Inflammatory macrophage treated with lipopolysaccharide for 1 hour (primary cell): ENCODE measurements around the gene SGPP2.
"Not testable (repeated sequence)": the region's sequence is repeated elsewhere in the genome, so short reads cannot be mapped to it uniquely, and the experiment has no call there.

Source experiments
- DNase-seq, 2 donors: peaks; one replicate each; pipeline ENCODE4 v3.0.0-alpha.2; 2020 to 2022

SGPP2 gene

DNA sequence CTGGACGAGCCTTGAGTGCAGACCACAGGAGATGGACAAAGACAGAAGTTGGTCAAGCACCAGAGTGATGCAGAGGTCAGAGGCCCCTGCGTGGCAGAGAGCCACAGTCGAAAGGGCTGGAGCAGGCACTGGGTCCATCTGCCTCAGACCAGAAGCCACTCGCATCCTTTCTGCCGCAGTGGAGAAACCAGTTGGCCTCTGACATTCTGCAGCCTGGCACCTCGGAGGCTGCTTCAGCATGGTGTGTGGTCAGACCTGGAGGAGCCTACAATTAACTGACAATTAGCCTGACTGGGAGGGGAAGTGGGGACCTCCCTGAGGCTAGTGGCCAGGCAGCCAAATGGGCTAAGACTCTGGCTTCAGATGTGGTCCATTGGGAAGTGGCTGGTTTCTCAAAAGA lies 111.1 kb downstream of the SGPP2 start:
- DNase-seq = no peak

GRCh38 chr2:222538535-222538934 lies 114.2 kb downstream of the SGPP2 start:
- no peak for DNase-seq

- no peak for DNase-seq
Measured at GRCh38 chr2:222544661-222545060, 120.3 kb downstream of the SGPP2 start.

- no peak for DNase-seq
Measured at GRCh38 chr2:222545823-222546795, 121.8 kb downstream of the SGPP2 start.

GRCh38 chr2:222547083-222547482 lies 122.7 kb downstream of the SGPP2 start:
- DNase-seq = no peak

- DNase-seq = no peak
Measured at GRCh38 chr2:222548992-222549391, 124.6 kb downstream of the SGPP2 start.

DNA sequence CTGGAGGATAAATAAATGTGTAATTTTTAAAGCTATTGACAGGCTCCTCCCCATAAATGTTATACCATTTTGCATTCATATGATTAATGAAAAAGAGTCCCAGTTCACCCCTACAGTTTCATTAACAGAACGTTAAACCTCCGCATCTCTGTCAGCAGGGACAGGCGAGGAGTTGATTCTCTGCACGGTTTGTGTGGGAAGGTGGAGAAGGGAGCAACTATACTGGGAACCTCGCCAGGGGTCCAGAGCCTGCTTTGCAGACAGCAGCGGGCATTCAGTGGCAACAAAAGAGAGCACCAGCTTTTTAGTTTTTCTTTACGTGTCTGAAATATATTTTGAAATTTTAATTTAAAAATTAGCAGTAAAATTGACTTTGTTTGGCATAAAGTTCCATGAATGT lies 130.2 kb downstream of the SGPP2 start:
- no peak for DNase-seq

DNA sequence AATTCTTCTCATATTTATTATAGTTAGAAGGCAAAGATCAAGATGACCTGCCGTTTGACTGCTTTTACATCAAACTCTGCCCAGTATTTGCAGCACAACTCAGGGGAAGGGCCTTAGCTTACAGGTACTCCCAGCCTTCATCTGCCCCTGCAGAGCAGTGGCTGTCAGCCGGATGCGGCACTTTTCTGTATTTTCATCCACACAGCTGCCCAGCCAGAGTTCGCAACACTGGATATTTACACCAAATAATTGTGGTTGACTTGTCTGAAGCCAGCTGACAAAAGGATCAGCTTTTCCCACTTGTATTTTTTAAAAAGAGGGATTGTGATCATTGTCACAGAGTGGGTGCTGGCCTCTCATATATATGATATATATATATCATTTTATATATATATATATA lies 136.8 kb downstream of the SGPP2 start:
- no peak for DNase-seq

DNA sequence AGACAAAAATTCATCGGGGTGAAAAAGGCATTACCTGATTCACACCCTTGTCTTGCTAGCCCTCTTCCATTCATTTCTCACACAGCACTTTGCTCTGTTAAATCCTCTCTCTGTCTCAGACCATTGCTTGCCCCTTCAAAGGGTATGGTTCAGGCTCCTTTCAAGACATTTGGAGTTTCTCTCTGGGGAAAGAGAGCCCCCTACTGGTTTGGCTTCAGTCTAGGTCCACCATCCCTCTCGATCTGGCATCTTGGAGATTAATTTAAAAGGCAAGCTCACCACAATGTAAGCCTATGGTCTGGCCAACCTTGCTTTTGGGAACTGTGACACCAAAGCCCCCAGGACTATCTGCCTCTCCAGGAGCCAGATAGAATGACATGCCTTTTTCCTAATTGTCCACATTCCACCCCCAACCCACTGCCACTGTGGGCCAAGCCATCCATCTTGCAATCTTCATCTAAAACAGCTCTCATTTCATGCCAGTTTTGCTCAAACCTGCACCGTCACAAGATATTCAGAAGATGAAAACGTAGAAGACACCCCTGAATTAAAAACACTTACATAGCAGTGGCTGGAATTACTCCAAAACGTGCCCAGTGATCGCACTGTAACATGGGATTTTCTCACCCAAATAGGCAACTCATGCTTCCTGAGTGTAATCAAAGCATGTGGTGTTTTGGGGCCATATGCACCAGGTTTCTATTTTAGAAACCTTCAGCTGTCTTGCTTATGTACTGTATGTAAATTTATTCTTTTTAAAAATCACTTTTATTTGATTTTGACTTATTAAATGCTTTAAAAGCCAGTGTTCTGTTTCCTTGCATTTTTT lies 137.7 kb downstream of the SGPP2 start:
- DNase-seq = peak; percentile 43 to 85

DNA sequence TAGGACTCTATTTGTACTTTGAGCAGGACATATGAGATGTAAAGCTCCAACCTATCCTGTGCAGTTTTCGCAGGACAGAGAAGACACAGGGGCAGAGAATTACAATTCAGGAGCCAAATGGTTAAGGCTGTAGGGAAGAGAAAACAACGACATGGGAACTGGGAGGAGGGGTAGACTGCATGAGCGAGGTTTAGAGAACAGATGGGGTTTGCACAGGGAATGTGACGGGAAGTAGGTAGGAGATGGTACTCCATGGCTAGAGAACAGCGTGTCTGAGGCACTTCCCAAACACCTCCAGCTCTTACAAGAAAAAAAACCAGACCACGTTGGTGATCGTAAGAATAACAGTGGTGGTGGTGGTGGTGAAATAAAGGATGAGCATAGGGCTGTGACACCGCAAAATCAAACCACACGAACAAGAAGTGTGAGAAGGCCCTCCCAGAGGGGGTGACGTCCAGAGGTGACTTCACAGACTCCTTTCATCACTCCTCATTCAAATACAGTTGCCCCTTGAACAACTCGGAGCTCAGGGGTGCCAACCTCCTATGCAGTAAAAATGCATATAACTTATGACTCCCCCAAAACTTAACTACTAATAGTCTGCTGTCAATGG lies 138.9 kb downstream of the SGPP2 start:
- no peak for DNase-seq

DNA sequence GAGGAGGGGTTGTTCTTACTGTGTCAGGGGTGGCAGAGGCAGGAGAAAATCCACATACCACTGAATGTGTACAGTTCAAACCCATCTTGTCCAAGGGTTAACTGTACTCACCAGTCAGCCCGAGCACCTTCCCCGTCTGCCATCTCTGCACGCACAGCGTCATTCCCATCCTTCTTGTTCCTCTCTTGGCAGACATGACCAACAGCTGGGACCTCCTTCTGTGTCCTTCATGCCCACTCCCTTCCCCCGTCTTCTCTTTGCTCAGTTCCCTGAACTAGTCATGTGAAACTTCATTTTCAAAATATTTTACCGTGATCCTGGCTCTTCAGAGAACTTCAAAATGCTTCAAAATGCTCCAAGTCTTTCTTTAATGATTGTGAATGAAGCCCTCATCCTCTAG lies 139.6 kb downstream of the SGPP2 start:
- no peak for DNase-seq

- DNase-seq = no peak
Measured at GRCh38 chr2:222566229-222566628, 141.9 kb downstream of the SGPP2 start.

DNA sequence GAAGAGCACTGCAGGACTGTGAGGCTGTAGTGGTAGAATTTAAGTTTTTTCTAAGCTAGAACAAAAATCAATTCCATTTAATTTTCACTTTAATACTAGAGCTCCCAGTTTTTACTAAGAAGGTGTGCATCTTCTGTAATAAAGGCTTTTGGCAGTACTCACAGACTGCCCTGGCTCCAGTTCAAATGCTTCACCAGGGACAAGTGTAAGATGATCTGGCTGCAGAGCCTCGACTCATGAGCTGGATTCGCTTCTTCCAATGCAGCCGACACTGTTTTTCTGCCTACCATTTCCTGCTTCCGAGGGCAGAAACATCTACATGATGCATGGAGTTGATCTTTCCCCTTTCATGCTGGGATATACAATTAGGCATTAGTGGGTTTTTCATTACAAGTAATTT lies 144.5 kb downstream of the SGPP2 start:
- no peak for DNase-seq

DNA sequence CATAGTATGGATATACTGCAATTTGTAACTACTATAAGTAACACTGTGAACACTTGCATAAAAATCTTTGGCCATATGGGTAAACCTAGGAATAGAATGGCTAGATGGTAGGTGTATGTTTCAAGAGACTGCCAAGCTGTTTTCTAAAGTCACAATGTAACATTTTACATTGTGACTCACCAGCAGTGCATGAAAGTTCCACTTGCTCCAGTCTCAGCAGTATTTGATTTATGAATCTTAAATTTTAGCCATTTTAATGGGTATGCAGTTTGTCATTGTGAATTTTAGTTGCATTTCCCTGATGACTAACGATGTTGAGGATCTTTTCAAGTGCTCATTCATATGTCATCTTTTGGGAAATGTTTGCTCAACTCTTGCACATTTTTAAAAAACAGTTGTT lies 145.5 kb downstream of the SGPP2 start:
- no peak for DNase-seq

GRCh38 chr2:222572264-222572721 lies 147.9 kb downstream of the SGPP2 start:
- no peak for DNase-seq

DNA sequence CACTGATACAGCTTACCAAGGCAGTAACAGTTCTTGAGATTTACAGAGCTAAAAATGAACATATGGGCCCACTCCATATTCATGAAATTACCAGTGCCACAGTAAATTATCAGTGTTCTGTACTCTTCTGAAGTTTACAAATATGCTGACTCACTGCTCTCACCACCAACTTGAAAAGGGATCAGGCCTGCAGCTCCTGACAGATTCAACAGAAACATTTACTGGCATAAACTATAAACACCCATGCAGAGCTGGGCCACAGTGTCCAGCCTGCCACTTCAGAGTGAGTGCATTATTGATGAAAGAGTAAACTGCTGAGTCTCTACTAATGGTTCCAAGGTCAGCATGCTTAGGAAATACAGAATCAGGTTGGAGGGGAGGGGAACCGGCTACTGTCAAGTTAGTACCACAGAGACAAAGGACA lies 148.4 kb downstream of the SGPP2 start:
- no peak for DNase-seq

GRCh38 chr2:222575618-222576017 lies 151.3 kb downstream of the SGPP2 start:
- no peak for DNase-seq

DNA sequence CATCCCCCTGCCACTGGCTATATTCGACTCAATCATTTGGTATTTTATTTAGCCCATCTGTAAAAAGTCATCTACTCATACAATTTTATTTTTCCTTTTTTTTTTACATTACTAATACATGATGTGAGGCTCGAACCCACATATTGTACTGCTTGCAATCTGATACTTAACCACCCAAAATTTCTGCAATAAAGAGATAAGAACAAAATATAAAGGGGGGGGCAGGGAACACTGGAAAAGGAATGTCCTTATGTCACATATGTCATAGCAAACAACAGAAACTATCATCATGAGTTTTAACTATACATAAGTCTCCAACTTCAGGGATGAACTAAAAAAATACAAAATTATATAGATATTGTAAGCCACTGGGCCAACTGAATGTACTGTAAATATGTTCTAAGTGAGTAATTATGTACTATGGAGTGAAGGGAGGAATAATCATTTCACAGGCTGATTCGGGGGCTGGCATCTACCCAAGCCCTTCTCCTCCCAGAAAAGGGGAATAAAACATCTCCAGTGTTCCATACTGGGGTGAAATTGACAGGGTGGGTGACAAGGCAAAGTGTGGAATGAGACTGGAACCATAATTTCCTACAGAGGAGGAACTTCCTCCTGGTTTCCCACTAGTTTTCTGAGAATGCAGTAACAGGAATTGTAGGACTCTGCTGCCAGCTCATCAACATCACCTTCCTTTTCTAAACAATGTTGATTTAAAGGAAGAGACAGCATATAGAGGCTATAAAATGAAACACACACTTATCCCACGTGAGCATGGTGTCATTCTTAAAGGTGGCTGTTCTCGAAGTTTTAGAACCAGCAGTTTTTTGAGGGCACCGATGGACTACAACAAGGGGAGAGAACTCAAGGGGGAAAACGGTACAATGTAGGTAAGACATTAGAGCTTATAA lies 152.1 kb downstream of the SGPP2 start:
- no peak for DNase-seq

DNA sequence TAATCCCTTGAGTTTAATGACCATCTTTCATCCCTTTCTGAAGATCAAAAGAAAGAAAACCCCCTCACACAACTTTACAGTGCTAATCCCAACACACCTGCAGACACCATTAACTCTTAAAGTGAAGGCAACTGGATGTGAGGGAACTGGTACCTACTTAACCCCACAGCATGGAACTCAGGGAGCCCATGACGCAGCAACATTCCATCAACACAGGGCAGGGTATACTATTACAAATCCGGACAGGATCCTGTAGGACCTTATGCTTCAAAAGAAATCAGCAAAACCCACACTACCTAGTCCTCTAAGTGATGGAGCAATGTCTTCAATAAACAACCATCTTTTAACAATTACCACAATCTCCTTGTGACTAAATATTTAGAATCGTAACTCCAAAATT lies 153.0 kb downstream of the SGPP2 start:
- DNase-seq = no peak

- DNase-seq = peak in 1 of 2 donors; percentile 10
Measured at GRCh38 chr2:222582928-222583327, 158.6 kb downstream of the SGPP2 start.

- DNase-seq = not testable (repeated sequence)
Measured at GRCh38 chr2:222584589-222584988, 160.2 kb downstream of the SGPP2 start.

DNA sequence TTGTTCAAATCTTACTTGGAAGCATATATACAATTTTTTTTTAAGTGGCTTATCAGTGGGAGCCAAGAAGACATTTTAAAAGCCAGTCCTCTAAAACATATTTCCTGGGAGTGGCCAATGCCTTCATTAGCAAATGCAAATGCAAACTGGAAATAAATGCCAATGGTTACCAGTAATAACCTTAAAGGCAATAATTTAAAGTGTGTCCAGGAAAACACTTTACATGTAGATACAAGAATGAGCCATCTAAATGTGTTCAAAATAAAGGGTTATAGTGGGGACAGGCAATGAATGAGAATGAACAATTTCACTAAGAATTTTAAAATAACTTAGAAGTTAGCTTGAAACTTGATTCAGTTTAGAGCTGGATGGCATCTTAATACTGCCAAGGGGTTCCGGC lies 167.3 kb downstream of the SGPP2 start:
- no peak for DNase-seq
